Body of pancreas (tissue), 4 donors: ENCODE results near the gene LSMEM2.

Experiments
- CTCF ChIP-seq, 7 experiments: fragments of 450-650 bp in 4 of 7; fragments of 200-600 bp in 3 of 7; sonication (generic) in 3 of 7; IDR thresholded peaks; one replicate each; pipeline ENCODE4 v1.5.1; 2016 to 2019; ENCODE audit warnings: antibody characterized with exemption in 7 of 7
- POLR2A ChIP-seq, 3 donors: fragments of 450-650 bp; IDR thresholded peaks; one replicate each; pipeline ENCODE4 v1.6.1; 2016; ENCODE audit warnings: antibody characterized with exemption in 3 of 3, mild to moderate bottlenecking in 2 of 3

- TF ChIP-seq CTCF (IDR thresholded peaks at IDR 0.05) (no peak), POLR2A (IDR thresholded peaks at IDR 0.05) (no peak)
These were observed 19.2 kb downstream of the LSMEM2 start for GRCh38 chr3:50297896-50298725.
